GM12878 (cell line): ENCODE data around the gene ASCC2. TPM values are rescaled to one million over a fixed set of nuclear protein-coding genes. Genes with fewer than 3 reads are reported as not detected.

Experiments
- CBFB ChIP-seq: IDR thresholded peaks from 2 replicates; pipeline ENCODE4 v1.6.1; 2016; ENCODE audit warnings: antibody characterized with exemption, low read depth
- FOS ChIP-seq: IDR thresholded peaks from 3 replicates; pipeline ENCODE4 v1.6.1; 2011; ENCODE audit warnings: borderline replicate concordance; ENCODE audit not compliant: insufficient read length; ENCODE audit errors: extremely low read depth
- GATAD2B ChIP-seq: fragments of 450-650 bp; conservative IDR thresholded peaks from 2 replicates; pipeline ENCODE4 v1.6.1; 2017; ENCODE audit warnings: low read depth, mild to moderate bottlenecking, moderate library complexity
- HDAC6 ChIP-seq: fragments of 200-600 bp; sonication (generic); IDR thresholded peaks from one replicate; pipeline ENCODE4 v1.8.0; 2017; ENCODE audit warnings: antibody characterized with exemption; ENCODE audit not compliant: unreplicated experiment
- JUND ChIP-seq: IDR thresholded peaks from 2 replicates; pipeline ENCODE4 v1.6.1; 2012; ENCODE audit warnings: low read depth, mild to moderate bottlenecking, low read length, improper control_type of control experiment, moderate library complexity
- LARP7 ChIP-seq: fragments of 450-650 bp; IDR thresholded peaks from 2 replicates; pipeline ENCODE4 v1.6.1; 2017; ENCODE audit warnings: mild to moderate bottlenecking
- MEF2B ChIP-seq: fragments of 450-650 bp; IDR thresholded peaks from 2 replicates; pipeline ENCODE4 v1.6.1; 2018; ENCODE audit warnings: mild to moderate bottlenecking, moderate library complexity; ENCODE audit not compliant: partially characterized antibody, poor library complexity, severe bottlenecking
- MYB ChIP-seq: fragments of 150-350 bp; IDR thresholded peaks from 2 replicates; pipeline ENCODE4 v1.6.1; 2014; ENCODE audit warnings: mild to moderate bottlenecking, low read depth, low read length, borderline replicate concordance
- NFYA ChIP-seq: IDR thresholded peaks from 2 replicates; pipeline ENCODE4 v1.6.1; 2011; ENCODE audit warnings: low read depth, mild to moderate bottlenecking, low read length, improper control_type of control experiment, borderline replicate concordance
- NR2C2 ChIP-seq: IDR thresholded peaks from 2 replicates; pipeline ENCODE4 v1.6.1; 2011; ENCODE audit warnings: borderline replicate concordance, low read depth; ENCODE audit not compliant: control insufficient read depth, insufficient read length
- PBX3 ChIP-seq: IDR thresholded peaks from 2 replicates; pipeline ENCODE4 v1.6.1; 2011; ENCODE audit warnings: mild to moderate bottlenecking, low read depth, low read length, moderate library complexity; ENCODE audit not compliant: insufficient replicate concordance
- PML ChIP-seq: IDR thresholded peaks from 2 replicates; pipeline ENCODE4 v1.6.1; 2012; ENCODE audit warnings: low read length, inconsistent platforms
- SIX5 ChIP-seq: IDR thresholded peaks from 2 replicates; pipeline ENCODE4 v1.6.1; 2011; ENCODE audit warnings: mild to moderate bottlenecking, low read depth, low read length, moderate library complexity; ENCODE audit not compliant: severe bottlenecking
- SUPT20H ChIP-seq: IDR thresholded peaks from 2 replicates; pipeline ENCODE4 v1.6.1; 2011; ENCODE audit warnings: low read depth, mild to moderate bottlenecking, low read length, moderate library complexity, borderline replicate concordance; ENCODE audit not compliant: control insufficient read depth
- TARDBP ChIP-seq: IDR thresholded peaks from 2 replicates; pipeline ENCODE4 v1.6.1; 2016; ENCODE audit warnings: borderline replicate concordance
- ZNF384 ChIP-seq: IDR thresholded peaks from 2 replicates; pipeline ENCODE4 v1.6.1; 2012; ENCODE audit warnings: low read depth, mild to moderate bottlenecking, low read length, improper control_type of control experiment, borderline replicate concordance
- polyA plus RNA-seq, 11 experiments: library from polyadenylated mRNA; depleted of rRNA in 4 of 11; unstranded in 6 of 11; stranded (reverse) in 5 of 11; fragments of >200 nt; fragmentation: Nextera tagmentation in 4 of 11; fragmentation: Illumina TruSeq in 1 of 11; extraction: Ambion mirVana in 4 of 11; extraction: Trizol in 1 of 11; gene quantifications; 1 replicate in 1 of 11; 2 replicates in 10 of 11; pipeline versions ENCODE4 v1.2.1 to v1.2.3, GENCODE V29; 2011 to 2016; ENCODE audit warnings: inconsistent platforms in 2 of 11, missing spikeins in 2 of 11, low read depth in 1 of 11
- total RNA-seq, 4 experiments: library from RNA; depleted of rRNA in 3 of 4; stranded (reverse); fragments of >200 nt in 3 of 4; fragmentation: Illumina TruSeq in 1 of 4; extraction: Trizol in 1 of 4; gene quantifications; 2 replicates each; pipeline versions ENCODE4 v1.2.1 to v1.2.3, GENCODE V29; 2013 to 2021
- TF ChIP-seq, protein P1 (sequence below), 3 experiments: IDR thresholded peaks in 2 of 3; conservative IDR thresholded peaks in 1 of 3; 2 replicates each; pipeline ENCODE4 v1.5.1; 2011; ENCODE audit warnings: low read depth in 3 of 3, low read length in 3 of 3, mild to moderate bottlenecking in 3 of 3, control low read depth in 2 of 3, moderate library complexity in 2 of 3, inconsistent platforms in 1 of 3, mixed read lengths in 1 of 3; ENCODE audit not compliant: control insufficient read depth in 2 of 3, insufficient read depth in 1 of 3; ENCODE audit errors: extremely low read depth in 1 of 3
- TF ChIP-seq, protein P2 (sequence below): fragments of 450-650 bp; IDR thresholded peaks from 2 replicates; pipeline ENCODE4 v1.6.1; 2016; ENCODE audit warnings: mild to moderate bottlenecking
- TF ChIP-seq, protein P3 (sequence below): fragments of 450-650 bp; IDR thresholded peaks from 2 replicates; pipeline ENCODE4 v1.6.1; 2016; ENCODE audit warnings: mild to moderate bottlenecking, moderate library complexity, borderline replicate concordance

The ASCC2 gene
- total and polyA plus RNA-seq, 10 of the 15 experiments (the other 5 are each of a cell fraction or from before 2014, with no cell fraction given) = 5.3 to 91.4 (median 56.5) TPM

- TF ChIP-seq, protein P1, sequence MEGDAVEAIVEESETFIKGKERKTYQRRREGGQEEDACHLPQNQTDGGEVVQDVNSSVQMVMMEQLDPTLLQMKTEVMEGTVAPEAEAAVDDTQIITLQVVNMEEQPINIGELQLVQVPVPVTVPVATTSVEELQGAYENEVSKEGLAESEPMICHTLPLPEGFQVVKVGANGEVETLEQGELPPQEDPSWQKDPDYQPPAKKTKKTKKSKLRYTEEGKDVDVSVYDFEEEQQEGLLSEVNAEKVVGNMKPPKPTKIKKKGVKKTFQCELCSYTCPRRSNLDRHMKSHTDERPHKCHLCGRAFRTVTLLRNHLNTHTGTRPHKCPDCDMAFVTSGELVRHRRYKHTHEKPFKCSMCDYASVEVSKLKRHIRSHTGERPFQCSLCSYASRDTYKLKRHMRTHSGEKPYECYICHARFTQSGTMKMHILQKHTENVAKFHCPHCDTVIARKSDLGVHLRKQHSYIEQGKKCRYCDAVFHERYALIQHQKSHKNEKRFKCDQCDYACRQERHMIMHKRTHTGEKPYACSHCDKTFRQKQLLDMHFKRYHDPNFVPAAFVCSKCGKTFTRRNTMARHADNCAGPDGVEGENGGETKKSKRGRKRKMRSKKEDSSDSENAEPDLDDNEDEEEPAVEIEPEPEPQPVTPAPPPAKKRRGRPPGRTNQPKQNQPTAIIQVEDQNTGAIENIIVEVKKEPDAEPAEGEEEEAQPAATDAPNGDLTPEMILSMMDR (IDR thresholded peaks at IDR 0.05 in 2 of 3, conservative IDR thresholded peaks at IDR 0.05 in 1 of 3; ENCODE audit: control insufficient read depth in 2 of 3, extremely low read depth in 1 of 3, insufficient read depth in 1 of 3, low read depth in 3 of 3, low read length in 3 of 3) = no peak
- TF ChIP-seq ZNF384 (no peak), MYB (no peak), PBX3 (peak; percentile 29), MEF2B (no peak), SUPT20H (no peak), TARDBP (no peak), FOS (no peak), LARP7 (no peak), GATAD2B (no peak), CBFB (peak; percentile 62), NFYA (no peak), HDAC6 (no peak), NR2C2 (no peak), SIX5 (no peak), JUND (no peak), PML (no peak)
- TF ChIP-seq, protein P2, sequence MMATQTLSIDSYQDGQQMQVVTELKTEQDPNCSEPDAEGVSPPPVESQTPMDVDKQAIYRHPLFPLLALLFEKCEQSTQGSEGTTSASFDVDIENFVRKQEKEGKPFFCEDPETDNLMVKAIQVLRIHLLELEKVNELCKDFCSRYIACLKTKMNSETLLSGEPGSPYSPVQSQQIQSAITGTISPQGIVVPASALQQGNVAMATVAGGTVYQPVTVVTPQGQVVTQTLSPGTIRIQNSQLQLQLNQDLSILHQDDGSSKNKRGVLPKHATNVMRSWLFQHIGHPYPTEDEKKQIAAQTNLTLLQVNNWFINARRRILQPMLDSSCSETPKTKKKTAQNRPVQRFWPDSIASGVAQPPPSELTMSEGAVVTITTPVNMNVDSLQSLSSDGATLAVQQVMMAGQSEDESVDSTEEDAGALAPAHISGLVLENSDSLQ = peak; percentile 19; the same call in 1 of the 2 replicates
- TF ChIP-seq, protein P3, sequence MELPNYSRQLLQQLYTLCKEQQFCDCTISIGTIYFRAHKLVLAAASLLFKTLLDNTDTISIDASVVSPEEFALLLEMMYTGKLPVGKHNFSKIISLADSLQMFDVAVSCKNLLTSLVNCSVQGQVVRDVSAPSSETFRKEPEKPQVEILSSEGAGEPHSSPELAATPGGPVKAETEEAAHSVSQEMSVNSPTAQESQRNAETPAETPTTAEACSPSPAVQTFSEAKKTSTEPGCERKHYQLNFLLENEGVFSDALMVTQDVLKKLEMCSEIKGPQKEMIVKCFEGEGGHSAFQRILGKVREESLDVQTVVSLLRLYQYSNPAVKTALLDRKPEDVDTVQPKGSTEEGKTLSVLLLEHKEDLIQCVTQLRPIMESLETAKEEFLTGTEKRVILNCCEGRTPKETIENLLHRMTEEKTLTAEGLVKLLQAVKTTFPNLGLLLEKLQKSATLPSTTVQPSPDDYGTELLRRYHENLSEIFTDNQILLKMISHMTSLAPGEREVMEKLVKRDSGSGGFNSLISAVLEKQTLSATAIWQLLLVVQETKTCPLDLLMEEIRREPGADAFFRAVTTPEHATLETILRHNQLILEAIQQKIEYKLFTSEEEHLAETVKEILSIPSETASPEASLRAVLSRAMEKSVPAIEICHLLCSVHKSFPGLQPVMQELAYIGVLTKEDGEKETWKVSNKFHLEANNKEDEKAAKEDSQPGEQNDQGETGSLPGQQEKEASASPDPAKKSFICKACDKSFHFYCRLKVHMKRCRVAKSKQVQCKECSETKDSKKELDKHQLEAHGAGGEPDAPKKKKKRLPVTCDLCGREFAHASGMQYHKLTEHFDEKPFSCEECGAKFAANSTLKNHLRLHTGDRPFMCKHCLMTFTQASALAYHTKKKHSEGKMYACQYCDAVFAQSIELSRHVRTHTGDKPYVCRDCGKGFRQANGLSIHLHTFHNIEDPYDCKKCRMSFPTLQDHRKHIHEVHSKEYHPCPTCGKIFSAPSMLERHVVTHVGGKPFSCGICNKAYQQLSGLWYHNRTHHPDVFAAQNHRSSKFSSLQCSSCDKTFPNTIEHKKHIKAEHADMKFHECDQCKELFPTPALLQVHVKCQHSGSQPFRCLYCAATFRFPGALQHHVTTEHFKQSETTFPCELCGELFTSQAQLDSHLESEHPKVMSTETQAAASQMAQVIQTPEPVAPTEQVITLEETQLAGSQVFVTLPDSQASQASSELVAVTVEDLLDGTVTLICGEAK = no peak
Observed at GRCh38 chr22:29797351-29797750, 40.7 kb downstream of the ASCC2 start (continued).
